Peyer's patch (tissue), 4 donors: Measurements from ENCODE around the gene CLDN17. TPM values are rescaled to one million over a fixed set of nuclear protein-coding genes. Genes with fewer than 3 reads are reported as not detected.

ENCODE experiments used
- DNase-seq, 3 donors: peaks; one replicate each; pipeline ENCODE4 v3.0.0-alpha.2; 2017 to 2019
- H3K27ac ChIP-seq, 4 donors: fragments of 200-600 bp; sonication (generic); one replicate each; pipeline ENCODE4 v1.5.1; 2016 to 2019
- H3K27me3 ChIP-seq, 2 donors: fragments of 200-600 bp; sonication (generic); one replicate each; pipeline ENCODE4 v1.5.1; 2019
- H3K36me3 ChIP-seq, 3 donors: fragments of 200-600 bp; sonication (generic); one replicate each; pipeline ENCODE4 v1.5.1; 2016 to 2019
- H3K4me1 ChIP-seq, 4 donors: fragments of 200-600 bp; sonication (generic); one replicate each; pipeline ENCODE4 v1.5.1; 2016 to 2019
- H3K4me3 ChIP-seq, 4 donors: fragments of 200-600 bp; sonication (generic); 1 replicate in 3 of 4; 2 replicates in 1 of 4; pipeline ENCODE4 v1.5.1; 2016 to 2019; ENCODE audit warnings: mild to moderate bottlenecking in 1 of 4
- H3K9me3 ChIP-seq, 4 donors: fragments of 200-600 bp; sonication (generic); one replicate each; pipeline ENCODE4 v1.5.1; 2016 to 2019; ENCODE audit warnings: mild to moderate bottlenecking in 1 of 4
- POLR2A ChIP-seq, 2 donors: fragments of 450-650 bp; IDR thresholded peaks; one replicate each; pipeline ENCODE4 v1.5.1; 2017; ENCODE audit warnings: antibody characterized with exemption in 2 of 2, mild to moderate bottlenecking in 2 of 2, moderate library complexity in 2 of 2
- total RNA-seq, 4 donors: library from RNA; depleted of rRNA; stranded (reverse); fragments of >200 nt; gene quantifications; one replicate each; pipeline ENCODE4 v1.1.0, GENCODE V29; 2016
- TF ChIP-seq, protein P1 (sequence below), 6 experiments: fragments of 450-650 bp in 4 of 6; fragments of 200-600 bp in 2 of 6; sonication (generic) in 1 of 6; IDR thresholded peaks; one replicate each; pipeline ENCODE4 v1.5.1; 2017 to 2019; ENCODE audit warnings: antibody characterized with exemption in 6 of 6, mild to moderate bottlenecking in 3 of 6, moderate library complexity in 1 of 6

The CLDN17 gene
- total RNA-seq, 4 donors from 2014 or later = not detected

- TF ChIP-seq POLR2A (IDR thresholded peaks at IDR 0.05) = no peak
- TF ChIP-seq, protein P1, sequence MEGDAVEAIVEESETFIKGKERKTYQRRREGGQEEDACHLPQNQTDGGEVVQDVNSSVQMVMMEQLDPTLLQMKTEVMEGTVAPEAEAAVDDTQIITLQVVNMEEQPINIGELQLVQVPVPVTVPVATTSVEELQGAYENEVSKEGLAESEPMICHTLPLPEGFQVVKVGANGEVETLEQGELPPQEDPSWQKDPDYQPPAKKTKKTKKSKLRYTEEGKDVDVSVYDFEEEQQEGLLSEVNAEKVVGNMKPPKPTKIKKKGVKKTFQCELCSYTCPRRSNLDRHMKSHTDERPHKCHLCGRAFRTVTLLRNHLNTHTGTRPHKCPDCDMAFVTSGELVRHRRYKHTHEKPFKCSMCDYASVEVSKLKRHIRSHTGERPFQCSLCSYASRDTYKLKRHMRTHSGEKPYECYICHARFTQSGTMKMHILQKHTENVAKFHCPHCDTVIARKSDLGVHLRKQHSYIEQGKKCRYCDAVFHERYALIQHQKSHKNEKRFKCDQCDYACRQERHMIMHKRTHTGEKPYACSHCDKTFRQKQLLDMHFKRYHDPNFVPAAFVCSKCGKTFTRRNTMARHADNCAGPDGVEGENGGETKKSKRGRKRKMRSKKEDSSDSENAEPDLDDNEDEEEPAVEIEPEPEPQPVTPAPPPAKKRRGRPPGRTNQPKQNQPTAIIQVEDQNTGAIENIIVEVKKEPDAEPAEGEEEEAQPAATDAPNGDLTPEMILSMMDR (IDR thresholded peaks at IDR 0.05) = no peak
- H3K4me3 ChIP-seq = no peak overlapping the region
- H3K36me3 ChIP-seq = no peaks in the 10 kb centered on the region
- no peak overlapping the region for H3K27ac ChIP-seq
- H3K9me3 ChIP-seq = no peaks in the 10 kb centered on the region
- H3K27me3 ChIP-seq = no peaks in the 10 kb centered on the region
- no peaks in the 10 kb centered on the region for H3K4me1 ChIP-seq
- no peak for DNase-seq
Measured at GRCh38 chr21:30189773-30190172, 23.2 kb upstream of the CLDN17 start.

GRCh38 chr21:30186242-30186641, 19.6 kb upstream of the CLDN17 start:
- DNase-seq = no peak
- no peak overlapping the region for H3K27ac ChIP-seq
- no peaks in the 10 kb centered on the region for H3K4me1 ChIP-seq
- no peak overlapping the region for H3K4me3 ChIP-seq
- no peaks in the 10 kb centered on the region for H3K36me3 ChIP-seq
- H3K9me3 ChIP-seq = no peaks in the 10 kb centered on the region
- no peaks in the 10 kb centered on the region for H3K27me3 ChIP-seq
- TF ChIP-seq, protein P1 (IDR thresholded peaks at IDR 0.05) = no peak
- TF ChIP-seq POLR2A (IDR thresholded peaks at IDR 0.05) = no peak

GRCh38 chr21:30168086-30168485, 1.5 kb upstream of the CLDN17 start:
- Histone ChIP-seq H3K9me3 (no peaks in the 10 kb centered on the region), H3K27me3 (no peaks in the 10 kb centered on the region), H3K4me3 (no peak overlapping the region), H3K36me3 (no peaks in the 10 kb centered on the region), H3K4me1 (no peaks in the 10 kb centered on the region), H3K27ac (no peak overlapping the region)
- TF ChIP-seq, protein P1 (IDR thresholded peaks at IDR 0.05) = no peak
- no peak for TF ChIP-seq POLR2A (IDR thresholded peaks at IDR 0.05)
- DNase-seq = no peak

DNA sequence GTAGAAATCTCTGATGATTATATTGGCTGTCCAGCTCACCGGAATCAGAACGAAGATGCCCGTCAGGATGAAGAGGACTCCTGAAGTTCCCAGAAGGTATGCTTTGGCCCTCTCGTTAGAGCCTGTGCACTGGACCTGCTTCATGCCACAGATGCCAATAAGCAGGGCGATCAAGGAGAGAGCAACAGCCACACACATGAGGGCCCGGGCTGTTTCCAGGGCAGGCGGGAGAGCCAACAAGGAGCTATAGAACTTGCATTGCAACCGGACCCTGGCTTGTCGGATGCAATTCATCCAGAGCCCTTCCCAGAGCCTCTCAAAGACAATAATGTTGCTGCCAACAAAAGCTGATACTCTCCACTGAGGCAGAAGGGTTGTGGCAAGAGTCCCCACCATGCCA, 434 bp downstream of the CLDN17 start:
- Histone ChIP-seq H3K36me3 (no peaks in the 10 kb centered on the region), H3K27me3 (no peaks in the 10 kb centered on the region), H3K27ac (no peak overlapping the region), H3K9me3 (no peaks in the 10 kb centered on the region), H3K4me3 (no peak overlapping the region), H3K4me1 (no peaks in the 10 kb centered on the region)
- no peak for TF ChIP-seq POLR2A (IDR thresholded peaks at IDR 0.05)
- TF ChIP-seq, protein P1 (IDR thresholded peaks at IDR 0.05) = no peak
- DNase-seq = no peak

DNA sequence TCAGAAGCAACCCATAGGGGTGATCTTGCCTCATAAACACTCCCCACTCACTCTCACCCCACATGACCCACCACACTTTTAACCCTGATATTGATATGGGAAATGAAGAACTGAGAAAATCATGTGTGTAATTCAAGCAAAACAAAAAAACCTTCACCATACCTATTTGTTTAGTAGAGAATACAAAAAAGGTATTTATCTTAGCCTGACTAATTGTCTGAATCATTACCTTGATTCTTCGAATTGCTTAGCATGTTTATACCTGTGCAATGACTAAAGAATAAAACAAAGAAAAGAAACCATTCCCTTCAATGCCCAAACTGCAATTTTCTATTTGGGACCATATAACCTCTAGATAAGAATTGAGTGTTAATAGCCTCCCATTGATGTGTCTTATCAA, 1.8 kb downstream of the CLDN17 start:
- Histone ChIP-seq H3K27me3 (no peaks in the 10 kb centered on the region), H3K27ac (no peak overlapping the region), H3K4me1 (no peaks in the 10 kb centered on the region), H3K9me3 (no peaks in the 10 kb centered on the region), H3K36me3 (no peaks in the 10 kb centered on the region), H3K4me3 (no peak overlapping the region)
- no peak for DNase-seq
- TF ChIP-seq, protein P1 (IDR thresholded peaks at IDR 0.05) = no peak
- no peak for TF ChIP-seq POLR2A (IDR thresholded peaks at IDR 0.05)

DNA sequence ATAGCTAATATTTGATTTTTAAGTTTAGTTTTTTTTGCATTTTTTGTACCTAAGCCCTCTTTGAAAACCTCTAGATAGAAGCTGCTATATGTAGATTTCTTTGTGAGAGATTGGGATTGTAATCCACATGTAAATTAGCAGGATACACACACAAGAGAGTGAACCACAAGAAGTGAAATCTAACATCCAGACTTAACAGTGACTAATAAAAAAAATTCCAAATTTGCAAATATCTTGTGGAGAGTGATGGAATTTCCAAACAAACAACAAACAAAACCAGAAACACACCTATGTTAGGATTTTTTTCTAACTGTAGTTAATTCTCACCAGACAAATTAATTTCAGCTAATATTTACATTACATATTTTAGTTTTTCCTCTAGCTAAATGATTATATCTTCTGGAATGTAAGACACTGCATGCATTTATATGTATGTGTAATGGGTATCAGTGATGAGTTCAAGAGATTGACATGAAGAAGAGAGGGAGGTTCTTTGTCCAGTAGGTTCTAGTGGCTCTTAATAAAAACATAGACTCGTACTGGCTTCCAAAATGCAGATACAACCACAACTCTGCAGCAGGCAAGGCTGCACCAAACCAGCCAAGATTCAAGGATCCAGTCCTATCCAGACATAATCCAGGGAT, 12.8 kb downstream of the CLDN17 start:
- H3K4me1 ChIP-seq = no peaks in the 10 kb centered on the region
- no peak overlapping the region for H3K27ac ChIP-seq
- no peak overlapping the region for H3K4me3 ChIP-seq
- H3K36me3 ChIP-seq = no peaks in the 10 kb centered on the region
- no peaks in the 10 kb centered on the region for H3K9me3 ChIP-seq
- no peaks in the 10 kb centered on the region for H3K27me3 ChIP-seq
- no peak for TF ChIP-seq POLR2A (IDR thresholded peaks at IDR 0.05)
- TF ChIP-seq, protein P1 (IDR thresholded peaks at IDR 0.05) = no peak
- no peak for DNase-seq
